GM12878 (cell line): ENCODE measurements around the gene HSP90AB1. TPM values are rescaled to one million over a fixed set of nuclear protein-coding genes. Genes with fewer than 3 reads are reported as not detected.

ENCODE experiments used
- ATAC-seq: fragments of 200-7000 bp; cut with Tn5 transposase; 3 replicates; pipeline ENCODE4 v1.9.1; 2020; ENCODE audit warnings: mild to moderate bottlenecking, moderate library complexity
- BruUV-seq: library from RNA; stranded (reverse); fragments of 400-500 nt; replicated peaks from 2 replicates; lab custom pipeline; 2021; lab: Mats Ljungman, UMichigan
- CTCF ChIA-PET: fragments of 300-600 bp; sonication (Branson Sonifier 250); formaldehyde crosslinking; extraction: SDS; loops from one replicate; lab custom pipeline; 2021; ENCODE audit warnings: inconsistent platforms; lab: Yijun Ruan, JAX
- POLR2A ChIA-PET: fragments of 350-600 bp; formaldehyde crosslinking; extraction: SDS; loops from one replicate; lab custom pipeline; 2021; ENCODE audit warnings: inconsistent platforms; lab: Charles Lee
- RAD21 ChIA-PET: fragments of 300-600 bp; sonication (Branson Sonifier 250); formaldehyde crosslinking; loops from one replicate; lab custom pipeline; 2023; ENCODE audit warnings: antibody characterized with exemption; ENCODE audit not compliant: unreplicated experiment; lab: Charles Lee
- SMC1A ChIA-PET: fragments of 300-600 bp; sonication (Branson Sonifier 250); formaldehyde crosslinking; loops from one replicate; lab custom pipeline; 2023; ENCODE audit not compliant: unreplicated experiment, uncharacterized antibody; lab: Charles Lee
- DNase-seq: peaks from one replicate; pipeline ENCODE4 v3.0.0-alpha.2; 2011; ENCODE audit warnings: low read depth, low spot score
- FAIRE-seq: peaks from 3 replicates; lab custom pipeline; 2011; peaks lifted over from hg19 to GRCh38; lab: Jason Lieb, UNC
- H2AFZ ChIP-seq: 2 replicates; pipeline ENCODE4 v1.6.0; 2011; ENCODE audit warnings: low read depth, low read length, control low read depth; ENCODE audit not compliant: control insufficient read depth
- H3K27ac ChIP-seq: 2 replicates; pipeline ENCODE4 v1.5.1; 2011; ENCODE audit warnings: control low read depth; ENCODE audit not compliant: control insufficient read depth, insufficient read depth
- H3K27me3 ChIP-seq, 2 experiments: replicated peaks in 1 of 2; 2 replicates each; pipeline versions ENCODE4 v1.6.0 to v1.6.1; 2011; ENCODE audit warnings: low read length in 1 of 2; ENCODE audit not compliant: control insufficient read depth in 2 of 2, insufficient read depth in 2 of 2
- H3K36me3 ChIP-seq, 2 experiments: 2 replicates each; pipeline ENCODE4 v1.5.1; 2011; ENCODE audit warnings: low read length in 1 of 2; ENCODE audit not compliant: control insufficient read depth in 2 of 2, insufficient read depth in 2 of 2
- H3K4me1 ChIP-seq: 2 replicates; pipeline ENCODE4 v1.6.1; 2011; ENCODE audit warnings: mild to moderate bottlenecking, low read length, moderate library complexity, mixed read lengths; ENCODE audit not compliant: control insufficient read depth, insufficient read depth
- H3K4me2 ChIP-seq: 2 replicates; pipeline ENCODE4 v1.6.0; 2011; ENCODE audit warnings: control low read depth; ENCODE audit not compliant: control insufficient read depth, insufficient read depth
- H3K4me3 ChIP-seq: fragments of 200-600 bp; sonication (generic); 2 replicates; pipeline ENCODE4 v1.5.1; 2016
- H3K79me2 ChIP-seq: 2 replicates; pipeline ENCODE4 v1.6.0; 2011; ENCODE audit warnings: low read length; ENCODE audit not compliant: control insufficient read depth, insufficient read depth
- H3K9ac ChIP-seq: 2 replicates; pipeline ENCODE4 v1.8.0; 2011; ENCODE audit warnings: low read length, control low read depth, mixed read lengths; ENCODE audit not compliant: control insufficient read depth, insufficient read depth
- H3K9me3 ChIP-seq: replicated peaks from 3 replicates; pipeline ENCODE4 v1.5.1; 2011; ENCODE audit warnings: mild to moderate bottlenecking, low read length; ENCODE audit not compliant: control insufficient read depth, insufficient read depth
- H4K20me1 ChIP-seq: 2 replicates; pipeline ENCODE4 v1.6.0; 2011; ENCODE audit not compliant: control insufficient read depth, insufficient read depth
- DPF2 ChIP-seq: fragments of 450-650 bp; IDR thresholded peaks from 2 replicates; pipeline ENCODE4 v1.6.1; 2017; ENCODE audit warnings: mild to moderate bottlenecking
- E4F1 ChIP-seq: fragments of 450-650 bp; IDR thresholded peaks from 2 replicates; pipeline ENCODE4 v1.6.1; 2018; ENCODE audit warnings: borderline replicate concordance, mild to moderate bottlenecking; ENCODE audit not compliant: partially characterized antibody
- HCFC1 ChIP-seq: fragments of 150-350 bp; IDR thresholded peaks from 2 replicates; pipeline ENCODE4 v1.6.1; 2014; ENCODE audit warnings: low read length
- IKZF2 ChIP-seq, 2 experiments: fragments of 450-650 bp; IDR thresholded peaks; 2 replicates each; pipeline ENCODE4 v1.6.1; 2017; ENCODE audit warnings: mild to moderate bottlenecking in 2 of 2, moderate library complexity in 2 of 2
- MTA2 ChIP-seq: fragments of 450-650 bp; IDR thresholded peaks from 2 replicates; pipeline ENCODE4 v1.6.1; 2016; ENCODE audit warnings: low read depth, mild to moderate bottlenecking, moderate library complexity
- NFYB ChIP-seq: IDR thresholded peaks from 2 replicates; pipeline ENCODE4 v1.6.1; 2011; ENCODE audit warnings: low read depth, mild to moderate bottlenecking, low read length, improper control_type of control experiment, moderate library complexity; ENCODE audit not compliant: insufficient read depth
- RB1 ChIP-seq: fragments of 450-650 bp; formaldehyde crosslinking; IDR thresholded peaks from 2 replicates; pipeline ENCODE4 v1.6.1; 2017; ENCODE audit warnings: mild to moderate bottlenecking, borderline replicate concordance
- RCOR1 ChIP-seq: conservative IDR thresholded peaks from 2 replicates; pipeline ENCODE4 v1.6.1; 2012; ENCODE audit warnings: low read depth, low read length, improper control_type of control experiment
- RUNX3 ChIP-seq: IDR thresholded peaks from 2 replicates; pipeline ENCODE4 v1.6.1; 2012; ENCODE audit warnings: low read length, inconsistent platforms
- SIN3A ChIP-seq: IDR thresholded peaks from 2 replicates; pipeline ENCODE4 v1.6.1; 2012; ENCODE audit warnings: low read depth, low read length, improper control_type of control experiment
- SIX5 ChIP-seq: IDR thresholded peaks from 2 replicates; pipeline ENCODE4 v1.6.1; 2011; ENCODE audit warnings: mild to moderate bottlenecking, low read depth, low read length, moderate library complexity; ENCODE audit not compliant: severe bottlenecking
- SP1 ChIP-seq: IDR thresholded peaks from one replicate; pipeline ENCODE4 v1.6.1; 2011; ENCODE audit warnings: low read depth, low read length
- TCF7 ChIP-seq: IDR thresholded peaks from 2 replicates; pipeline ENCODE4 v1.6.1; 2014; ENCODE audit warnings: antibody characterized with exemption, borderline replicate concordance
- ZNF207 ChIP-seq: fragments of 450-650 bp; IDR thresholded peaks from 2 replicates; pipeline ENCODE4 v1.6.1; 2014; ENCODE audit warnings: antibody characterized with exemption, mild to moderate bottlenecking, borderline replicate concordance
- WGBS: methylation state at CpG from one replicate; pipeline ENCODE4 v1.1.6; 2016; ENCODE audit warnings: low lambda C conversion rate; ENCODE audit not compliant: insufficient replicate concordance, insufficient coverage; ENCODE audit errors: missing lambda C conversion rate; 5-methylcytosine and 5-hydroxymethylcytosine counted together
- in situ Hi-C: fragments of 300-500 bp; cut with MboI; formaldehyde crosslinking; loops from 9 replicates; pipeline ENCODE4 v1.14.3; 2018; ENCODE audit warnings: mixed read lengths
- intact Hi-C: fragments of 100-400 bp; cut with micrococcal nuclease; formaldehyde crosslinking; loops from one replicate; pipeline ENCODE4 v1.14.2; 2022; ENCODE audit not compliant: unreplicated experiment
- polyA plus RNA-seq, 11 experiments: library from polyadenylated mRNA; depleted of rRNA in 4 of 11; unstranded in 6 of 11; stranded (reverse) in 5 of 11; fragments of >200 nt; fragmentation: Nextera tagmentation in 4 of 11; fragmentation: Illumina TruSeq in 1 of 11; extraction: Ambion mirVana in 4 of 11; extraction: Trizol in 1 of 11; gene quantifications; 1 replicate in 1 of 11; 2 replicates in 10 of 11; pipeline versions ENCODE4 v1.2.1 to v1.2.3, GENCODE V29; 2011 to 2016; ENCODE audit warnings: inconsistent platforms in 2 of 11, missing spikeins in 2 of 11, low read depth in 1 of 11
- total RNA-seq, 4 experiments: library from RNA; depleted of rRNA in 3 of 4; stranded (reverse); fragments of >200 nt in 3 of 4; fragmentation: Illumina TruSeq in 1 of 4; extraction: Trizol in 1 of 4; gene quantifications; 2 replicates each; pipeline versions ENCODE4 v1.2.1 to v1.2.3, GENCODE V29; 2013 to 2021
- TF ChIP-seq, protein P1 (sequence below): fragments of 450-650 bp; IDR thresholded peaks from 2 replicates; pipeline ENCODE4 v1.6.1; 2017; ENCODE audit warnings: mild to moderate bottlenecking, moderate library complexity

HSP90AB1 gene
- total and polyA plus RNA-seq, 10 of the 15 experiments (the other 5 are each of a cell fraction or from before 2014, with no cell fraction given) = 988 to 1,682 (median 1,146) TPM

- peaks cover 12% of the 10 kb centered on the region for H3K79me2 ChIP-seq
- SMC1A ChIA-PET = interaction anchor here (0.8 to 4.6 kb wide), 9 partner anchors 27 to 186 kb away, joined by 4 to 79 read pairs (median 6); partner anchors contain the start of gene AARS2
- no peaks in the 10 kb centered on the region for H4K20me1 ChIP-seq
- in situ Hi-C loops = loop anchor here (5.0 kb wide), 1 partner anchor 68 kb away; no protein-coding TSS in a partner anchor
- RAD21 ChIA-PET = interaction anchor here (0.7 to 4.2 kb wide), 11 partner anchors 25 to 186 kb away, joined by 3 to 36 read pairs (median 5); no protein-coding TSS in a partner anchor
- POLR2A ChIA-PET = no interaction called here
- no peak overlapping the region for H3K4me3 ChIP-seq
- BruUV-seq = no TSS peak
- CTCF ChIA-PET = interaction anchor here (1.1 to 6.3 kb wide), 18 partner anchors 14 to 190 kb away, joined by 3 to 163 read pairs (median 10); partner anchors contain the start of genes AARS2 and SLC35B2
- H3K27ac ChIP-seq = no peak overlapping the region
- H3K4me1 ChIP-seq = peaks cover 22% of the 10 kb centered on the region
- H3K9me3 ChIP-seq = no peaks in the 10 kb centered on the region
- peak; percentile 31 for FAIRE-seq
- H2AFZ ChIP-seq = no peak overlapping the region
- WGBS = 0% methylated on average over 1 of the region's 1 CpG
- no peak for ATAC-seq
- peaks cover 4 to 15% of the 10 kb centered on the region in 2 experiments; a peak in 3 of 4 replicates for H3K27me3 ChIP-seq
- intact Hi-C loops = loop anchor here (2.0 kb wide), 2 partner anchors 35 to 187 kb away; no protein-coding TSS in a partner anchor
- DNase-seq = no peak
- no peak for TF ChIP-seq MTA2
- TF ChIP-seq SP1 = no peak
- TF ChIP-seq NFYB = no peak
- TF ChIP-seq TCF7 = no peak
- no peak for TF ChIP-seq RCOR1
- no peak for TF ChIP-seq SIX5
- no peak for TF ChIP-seq DPF2
- TF ChIP-seq SIN3A = no peak
- TF ChIP-seq IKZF2 (IDR thresholded peaks at IDR 0.05) = no peak
- TF ChIP-seq ZNF207 = no peak
- TF ChIP-seq E4F1 = no peak
- no peak for TF ChIP-seq HCFC1
- TF ChIP-seq RUNX3 = no peak
- TF ChIP-seq, protein P1, sequence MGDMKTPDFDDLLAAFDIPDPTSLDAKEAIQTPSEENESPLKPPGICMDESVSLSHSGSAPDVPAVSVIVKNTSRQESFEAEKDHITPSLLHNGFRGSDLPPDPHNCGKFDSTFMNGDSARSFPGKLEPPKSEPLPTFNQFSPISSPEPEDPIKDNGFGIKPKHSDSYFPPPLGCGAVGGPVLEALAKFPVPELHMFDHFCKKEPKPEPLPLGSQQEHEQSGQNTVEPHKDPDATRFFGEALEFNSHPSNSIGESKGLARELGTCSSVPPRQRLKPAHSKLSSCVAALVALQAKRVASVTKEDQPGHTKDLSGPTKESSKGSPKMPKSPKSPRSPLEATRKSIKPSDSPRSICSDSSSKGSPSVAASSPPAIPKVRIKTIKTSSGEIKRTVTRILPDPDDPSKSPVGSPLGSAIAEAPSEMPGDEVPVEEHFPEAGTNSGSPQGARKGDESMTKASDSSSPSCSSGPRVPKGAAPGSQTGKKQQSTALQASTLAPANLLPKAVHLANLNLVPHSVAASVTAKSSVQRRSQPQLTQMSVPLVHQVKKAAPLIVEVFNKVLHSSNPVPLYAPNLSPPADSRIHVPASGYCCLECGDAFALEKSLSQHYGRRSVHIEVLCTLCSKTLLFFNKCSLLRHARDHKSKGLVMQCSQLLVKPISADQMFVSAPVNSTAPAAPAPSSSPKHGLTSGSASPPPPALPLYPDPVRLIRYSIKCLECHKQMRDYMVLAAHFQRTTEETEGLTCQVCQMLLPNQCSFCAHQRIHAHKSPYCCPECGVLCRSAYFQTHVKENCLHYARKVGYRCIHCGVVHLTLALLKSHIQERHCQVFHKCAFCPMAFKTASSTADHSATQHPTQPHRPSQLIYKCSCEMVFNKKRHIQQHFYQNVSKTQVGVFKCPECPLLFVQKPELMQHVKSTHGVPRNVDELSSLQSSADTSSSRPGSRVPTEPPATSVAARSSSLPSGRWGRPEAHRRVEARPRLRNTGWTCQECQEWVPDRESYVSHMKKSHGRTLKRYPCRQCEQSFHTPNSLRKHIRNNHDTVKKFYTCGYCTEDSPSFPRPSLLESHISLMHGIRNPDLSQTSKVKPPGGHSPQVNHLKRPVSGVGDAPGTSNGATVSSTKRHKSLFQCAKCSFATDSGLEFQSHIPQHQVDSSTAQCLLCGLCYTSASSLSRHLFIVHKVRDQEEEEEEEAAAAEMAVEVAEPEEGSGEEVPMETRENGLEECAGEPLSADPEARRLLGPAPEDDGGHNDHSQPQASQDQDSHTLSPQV = no peak
- no peak for TF ChIP-seq RB1
- H3K36me3 ChIP-seq = no peaks in the 10 kb centered on the region
- H3K4me2 ChIP-seq = no peak overlapping the region
- H3K9ac ChIP-seq = no peak overlapping the region
These were observed 22.4 kb downstream of the HSP90AB1 start for GRCh38 chr6:44269178-44269920.
